ENCODE measurements around the gene AUTS2. TPM values are rescaled to one million over a fixed set of nuclear protein-coding genes. Genes with fewer than 3 reads are reported as not detected.

The AUTS2 gene
- polyA plus RNA-seq, 3 donors = 0.08 to 0.35 TPM; not detected in 1

GRCh38 chr7:70776627-70777101, 1178.4 kb downstream of the AUTS2 start:
- peaks cover 0 to 4% (median 0%) of the 10 kb centered on the region in 3 donors for H3K27me3 Mint-ChIP-seq (ENCODE audit: low read depth in 3 of 3)
- Histone ChIP-seq H4K20me1 (ENCODE audit: insufficient read depth, low read length) (no peaks in the 10 kb centered on the region), H3K79me2 (ENCODE audit: insufficient read depth, low read length) (no peaks in the 10 kb centered on the region), H3K9me3 (replicated peaks in 1 of 2; ENCODE audit: control insufficient read depth in 1 of 2, insufficient read depth in 1 of 2, low read length in 2 of 2) (no peaks in the 10 kb centered on the region), H3K27ac (ENCODE audit: low read depth in 1 of 2, low read length in 2 of 2) (no peak overlapping the region), H3K36me3 (replicated peaks in 1 of 2; ENCODE audit: control insufficient read depth in 1 of 2, insufficient read depth in 2 of 2, low read length in 2 of 2) (no peaks in the 10 kb centered on the region), H3K27me3 (ENCODE audit: control insufficient read depth in 2 of 2, insufficient read depth in 2 of 2, low read length in 2 of 2) (no peaks in the 10 kb centered on the region), H3K4me3 (replicated peaks in 1 of 3; ENCODE audit: low read depth in 2 of 3, low read length in 3 of 3) (no peak overlapping the region), H3K4me1 (ENCODE audit: control insufficient read depth in 1 of 2, insufficient read depth in 2 of 2, low read length in 2 of 2) (no peaks in the 10 kb centered on the region), H3K4me2 (replicated peaks; ENCODE audit: extremely low read depth, low read length, poor library complexity, severe bottlenecking) (no peak overlapping the region), H3K9ac (ENCODE audit: insufficient read depth, low read length, poor library complexity, severe bottlenecking) (no peak overlapping the region), H2AFZ (ENCODE audit: insufficient read depth, low read depth, low read length, poor library complexity, severe bottlenecking) (no peak overlapping the region)
- no peaks in the 10 kb centered on the region for H3K9me3 Mint-ChIP-seq
- intact Hi-C loops (cut with micrococcal nuclease) = no loop called here
- H3K4me1 Mint-ChIP-seq = peaks cover 2% of the 10 kb centered on the region
- TF ChIP-seq CTCF (IDR thresholded peaks at IDR 0.05) = no peak
- H3K4me3 Mint-ChIP-seq = no peak overlapping the region
- WGBS (ENCODE audit: insufficient coverage) = 33% methylated on average over 3 of the region's 7 CpGs
- no peak for DNase-seq
- H3K36me3 Mint-ChIP-seq = no peaks in the 10 kb centered on the region
- no peak overlapping the region for H3K27ac Mint-ChIP-seq

GRCh38 chr7:70777251-70777650, 1179.0 kb downstream of the AUTS2 start:
- Mint-ChIP-seq H3K9me3 (no peaks in the 10 kb centered on the region), H3K27me3 (ENCODE audit: low read depth in 3 of 3) (peaks cover 0 to 4% (median 0%) of the 10 kb centered on the region in 3 donors), H3K27ac (no peak overlapping the region), H3K36me3 (no peaks in the 10 kb centered on the region), H3K4me3 (no peak overlapping the region), H3K4me1 (peaks cover 2% of the 10 kb centered on the region)
- Histone ChIP-seq H3K9ac (ENCODE audit: insufficient read depth, low read length, poor library complexity, severe bottlenecking) (no peak overlapping the region), H3K36me3 (replicated peaks in 1 of 2; ENCODE audit: control insufficient read depth in 1 of 2, insufficient read depth in 2 of 2, low read length in 2 of 2) (no peaks in the 10 kb centered on the region), H2AFZ (ENCODE audit: insufficient read depth, low read depth, low read length, poor library complexity, severe bottlenecking) (no peak overlapping the region), H3K4me2 (replicated peaks; ENCODE audit: extremely low read depth, low read length, poor library complexity, severe bottlenecking) (no peak overlapping the region), H3K4me3 (replicated peaks in 1 of 3; ENCODE audit: low read depth in 2 of 3, low read length in 3 of 3) (no peak overlapping the region), H3K27ac (ENCODE audit: low read depth in 1 of 2, low read length in 2 of 2) (no peak overlapping the region), H3K27me3 (ENCODE audit: control insufficient read depth in 2 of 2, insufficient read depth in 2 of 2, low read length in 2 of 2) (no peaks in the 10 kb centered on the region), H3K9me3 (replicated peaks in 1 of 2; ENCODE audit: control insufficient read depth in 1 of 2, insufficient read depth in 1 of 2, low read length in 2 of 2) (no peaks in the 10 kb centered on the region), H4K20me1 (ENCODE audit: insufficient read depth, low read length) (no peaks in the 10 kb centered on the region), H3K79me2 (ENCODE audit: insufficient read depth, low read length) (no peaks in the 10 kb centered on the region), H3K4me1 (ENCODE audit: control insufficient read depth in 1 of 2, insufficient read depth in 2 of 2, low read length in 2 of 2) (no peaks in the 10 kb centered on the region)
- TF ChIP-seq CTCF (IDR thresholded peaks at IDR 0.05) = no peak
- intact Hi-C loops (cut with micrococcal nuclease) = no loop called here
- no peak for DNase-seq

All from CD14-positive monocyte (primary cell).